K562 (cell line): ENCODE data around the gene SELENOI. TPM values are rescaled to one million over a fixed set of nuclear protein-coding genes. Genes with fewer than 3 reads are reported as not detected.

ENCODE experiments used
- CBX3 ChIP-seq, 2 experiments: IDR thresholded peaks; 1 replicate in 1 of 2; 2 replicates in 1 of 2; pipeline ENCODE4 v1.6.1; 2012; ENCODE audit warnings: inconsistent platforms in 2 of 2, low read length in 2 of 2, borderline replicate concordance in 1 of 2, control low read depth in 1 of 2
- CCNT2 ChIP-seq: IDR thresholded peaks from 2 replicates; pipeline ENCODE4 v1.6.1; 2011; ENCODE audit warnings: borderline replicate concordance, low read depth, mild to moderate bottlenecking, moderate library complexity, mixed read lengths, low read length; ENCODE audit not compliant: insufficient read length; ENCODE audit errors: extremely low read depth
- DACH1 ChIP-seq: fragments of 450-650 bp; IDR thresholded peaks from 2 replicates; pipeline ENCODE4 v1.6.1; 2018; ENCODE audit not compliant: partially characterized antibody
- ESRRB ChIP-seq: fragments of 250-450 bp; sonication (Bioruptor Pico); IDR thresholded peaks from 2 replicates; pipeline ENCODE4 v1.5.0; 2020; ENCODE audit warnings: mild to moderate bottlenecking, moderate library complexity, borderline replicate concordance
- ETS2 ChIP-seq: IDR thresholded peaks from 2 replicates; pipeline ENCODE4 v1.6.1; 2016; ENCODE audit warnings: borderline replicate concordance, missing genetic modification characterization, mild to moderate bottlenecking, moderate library complexity, missing compliant biosample characterization; ENCODE audit not compliant: poor library complexity, severe bottlenecking
- FOXK2 ChIP-seq, 2 experiments: fragments of 450-650 bp; IDR thresholded peaks in 1 of 2; conservative IDR thresholded peaks in 1 of 2; 2 replicates each; pipeline ENCODE4 v1.6.1; 2016; ENCODE audit warnings: low read depth in 2 of 2, mild to moderate bottlenecking in 1 of 2
- JUN ChIP-seq, 2 experiments: sonication (generic) in 1 of 2; formaldehyde crosslinking in 1 of 2; IDR thresholded peaks; 2 replicates each; pipeline versions ENCODE4 v1.6.1 to v1.8.0; 2012 to 2022; ENCODE audit warnings: borderline replicate concordance in 2 of 2, mild to moderate bottlenecking in 2 of 2, improper control_type of control experiment in 1 of 2, low read depth in 1 of 2, low read length in 1 of 2, missing genetic modification reagents in 1 of 2
- L3MBTL2 ChIP-seq: fragments of 450-650 bp; IDR thresholded peaks from 2 replicates; pipeline ENCODE4 v1.6.1; 2016; ENCODE audit warnings: mild to moderate bottlenecking, moderate library complexity
- MAZ ChIP-seq, 2 experiments: fragments of 450-650 bp in 1 of 2; sonication (generic) in 1 of 2; formaldehyde crosslinking; IDR thresholded peaks in 1 of 2; conservative IDR thresholded peaks in 1 of 2; 2 replicates each; pipeline versions ENCODE4 v1.4.0 to v1.5.0; 2020; ENCODE audit warnings: mild to moderate bottlenecking in 1 of 2, missing genetic modification reagents in 1 of 2
- NCOA1 ChIP-seq: fragments of 450-650 bp; IDR thresholded peaks from 2 replicates; pipeline ENCODE4 v1.6.1; 2016; ENCODE audit warnings: low read depth
- NUFIP1 ChIP-seq: fragments of 450-650 bp; IDR thresholded peaks from 2 replicates; pipeline ENCODE4 v1.6.1; 2018; ENCODE audit not compliant: partially characterized antibody
- POLR2AphosphoS5 ChIP-seq: IDR thresholded peaks from 2 replicates; pipeline ENCODE4 v1.6.1; 2011; ENCODE audit warnings: mild to moderate bottlenecking, low read depth, low read length, moderate library complexity; ENCODE audit not compliant: control insufficient read depth, insufficient read depth
- SMARCC2 ChIP-seq: fragments of 450-650 bp; IDR thresholded peaks from 2 replicates; pipeline ENCODE4 v1.6.1; 2017; ENCODE audit warnings: antibody characterized with exemption, moderate library complexity, mild to moderate bottlenecking, low read depth
- YY1 ChIP-seq, 3 experiments: IDR thresholded peaks; 2 replicates each; pipeline ENCODE4 v1.6.1; 2011; ENCODE audit warnings: low read length in 2 of 3, mild to moderate bottlenecking in 2 of 3, moderate library complexity in 2 of 3, borderline replicate concordance in 1 of 3, control low read depth in 1 of 3, low read depth in 1 of 3; ENCODE audit not compliant: insufficient read depth in 3 of 3, insufficient replicate concordance in 2 of 3, control insufficient read depth in 1 of 3, insufficient read length in 1 of 3; ENCODE audit errors: extremely low read depth in 1 of 3
- ZBTB7A ChIP-seq: IDR thresholded peaks from 2 replicates; pipeline ENCODE4 v1.6.1; 2011; ENCODE audit warnings: low read depth, mild to moderate bottlenecking, low read length, moderate library complexity, borderline replicate concordance; ENCODE audit not compliant: control insufficient read depth
- ZNF217 ChIP-seq: sonication (generic); formaldehyde crosslinking; IDR thresholded peaks from 2 replicates; pipeline ENCODE4 v1.8.0; 2022; ENCODE audit warnings: mild to moderate bottlenecking, missing genetic modification reagents
- ZNF41 ChIP-seq: fragments of 250-450 bp; sonication (Bioruptor Pico); conservative IDR thresholded peaks from 2 replicates; pipeline ENCODE4 v1.4.0; 2020; ENCODE audit warnings: mild to moderate bottlenecking
- polyA plus RNA-seq, 8 experiments: library from polyadenylated mRNA; depleted of rRNA in 4 of 8; stranded (reverse) in 5 of 8; unstranded in 3 of 8; fragments of >200 nt; fragmentation: Nextera tagmentation in 2 of 8; fragmentation: Illumina TruSeq in 1 of 8; extraction: Ambion mirVana in 2 of 8; extraction: Trizol in 1 of 8; gene quantifications; 2 replicates each; pipeline versions ENCODE4 v1.2.1 to v1.2.3, GENCODE V29; 2011 to 2014; ENCODE audit warnings: inconsistent platforms in 1 of 8, missing spikeins in 1 of 8
- total RNA-seq, 7 experiments: library from RNA; depleted of rRNA in 6 of 7; stranded (reverse); fragments of >200 nt in 6 of 7; fragmentation: Illumina TruSeq in 2 of 7; extraction: Trizol in 2 of 7; gene quantifications; 2 replicates each; pipeline versions ENCODE4 v1.2.1 to v1.2.3, GENCODE V29; 2011 to 2021; ENCODE audit warnings: low replicate concordance in 1 of 7
- TF ChIP-seq, protein P1 (sequence below), 2 experiments: fragments of 450-650 bp in 1 of 2; sonication (generic) in 1 of 2; formaldehyde crosslinking in 1 of 2; IDR thresholded peaks in 1 of 2; conservative IDR thresholded peaks in 1 of 2; 2 replicates each; pipeline versions ENCODE4 v1.6.1 to v1.8.1; 2016 to 2023; ENCODE audit warnings: mild to moderate bottlenecking in 2 of 2, moderate library complexity in 2 of 2, inconsistent platforms in 1 of 2, missing genetic modification reagents in 1 of 2
- TF ChIP-seq, protein P2 (sequence below): sonication (generic); formaldehyde crosslinking; IDR thresholded peaks from 2 replicates; pipeline ENCODE4 v1.8.1; 2023; ENCODE audit warnings: mild to moderate bottlenecking, missing genetic modification reagents
- TF ChIP-seq, protein P3 (sequence below): sonication (generic); formaldehyde crosslinking; IDR thresholded peaks from 2 replicates; pipeline ENCODE4 v1.8.0; 2022; ENCODE audit warnings: missing genetic modification reagents, mild to moderate bottlenecking, borderline replicate concordance

Gene SELENOI
- total and polyA plus RNA-seq, 9 of the 15 experiments (the other 6 are each of a cell fraction or from before 2014, with no cell fraction given), result 9.6 to 46.9 (median 24.4) TPM

DNA sequence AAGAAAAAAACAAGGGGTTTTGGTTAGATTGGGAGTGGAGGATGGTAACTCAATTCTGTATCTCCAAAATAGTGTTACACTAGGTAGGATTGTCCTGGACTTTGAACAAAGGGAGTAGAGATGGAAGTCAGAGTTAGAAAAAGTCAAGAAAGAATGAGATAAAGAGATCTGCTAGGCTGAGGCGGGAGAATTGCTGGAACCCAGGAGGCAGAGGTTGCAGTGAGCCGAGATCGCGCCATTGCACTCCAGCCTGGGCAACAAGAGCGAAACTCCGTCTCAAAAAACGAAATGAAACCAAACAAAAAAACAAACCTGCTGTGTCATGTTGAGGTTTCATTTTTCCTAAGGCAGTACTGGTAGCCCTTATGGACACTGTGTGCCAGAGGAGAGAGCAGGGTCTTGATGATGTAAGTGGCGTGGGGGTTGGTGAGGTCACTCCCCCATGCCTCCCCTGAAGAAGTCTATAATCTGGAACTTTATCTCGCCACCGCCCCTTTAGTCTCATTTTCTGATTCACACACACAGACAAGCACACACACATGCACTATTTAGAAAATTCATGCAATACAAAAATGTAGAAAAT lies 66.2 kb downstream of the SELENOI start (continued):
- TF ChIP-seq, protein P1, sequence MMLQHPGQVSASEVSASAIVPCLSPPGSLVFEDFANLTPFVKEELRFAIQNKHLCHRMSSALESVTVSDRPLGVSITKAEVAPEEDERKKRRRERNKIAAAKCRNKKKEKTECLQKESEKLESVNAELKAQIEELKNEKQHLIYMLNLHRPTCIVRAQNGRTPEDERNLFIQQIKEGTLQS (IDR thresholded peaks at IDR 0.05), result peak; percentile 99
- TF ChIP-seq, protein P1 (CRISPR knock-in tag; conservative IDR thresholded peaks at IDR 0.05), result peak; percentile 94
- TF ChIP-seq JUN (IDR thresholded peaks at IDR 0.05; ENCODE audit: borderline replicate concordance, low read depth, low read length), result peak; percentile 93
- TF ChIP-seq JUN (CRISPR knock-in tag; IDR thresholded peaks at IDR 0.05; ENCODE audit: borderline replicate concordance), result peak; percentile 65; the same call in 1 of the 2 replicates
- TF ChIP-seq POLR2AphosphoS5, result peak; percentile 51; the same call in 1 of the 2 replicates
- TF ChIP-seq, protein P2, sequence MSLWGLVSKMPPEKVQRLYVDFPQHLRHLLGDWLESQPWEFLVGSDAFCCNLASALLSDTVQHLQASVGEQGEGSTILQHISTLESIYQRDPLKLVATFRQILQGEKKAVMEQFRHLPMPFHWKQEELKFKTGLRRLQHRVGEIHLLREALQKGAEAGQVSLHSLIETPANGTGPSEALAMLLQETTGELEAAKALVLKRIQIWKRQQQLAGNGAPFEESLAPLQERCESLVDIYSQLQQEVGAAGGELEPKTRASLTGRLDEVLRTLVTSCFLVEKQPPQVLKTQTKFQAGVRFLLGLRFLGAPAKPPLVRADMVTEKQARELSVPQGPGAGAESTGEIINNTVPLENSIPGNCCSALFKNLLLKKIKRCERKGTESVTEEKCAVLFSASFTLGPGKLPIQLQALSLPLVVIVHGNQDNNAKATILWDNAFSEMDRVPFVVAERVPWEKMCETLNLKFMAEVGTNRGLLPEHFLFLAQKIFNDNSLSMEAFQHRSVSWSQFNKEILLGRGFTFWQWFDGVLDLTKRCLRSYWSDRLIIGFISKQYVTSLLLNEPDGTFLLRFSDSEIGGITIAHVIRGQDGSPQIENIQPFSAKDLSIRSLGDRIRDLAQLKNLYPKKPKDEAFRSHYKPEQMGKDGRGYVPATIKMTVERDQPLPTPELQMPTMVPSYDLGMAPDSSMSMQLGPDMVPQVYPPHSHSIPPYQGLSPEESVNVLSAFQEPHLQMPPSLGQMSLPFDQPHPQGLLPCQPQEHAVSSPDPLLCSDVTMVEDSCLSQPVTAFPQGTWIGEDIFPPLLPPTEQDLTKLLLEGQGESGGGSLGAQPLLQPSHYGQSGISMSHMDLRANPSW (CRISPR knock-in tag), result no peak
- TF ChIP-seq L3MBTL2, result peak; percentile 52; the same call in 1 of the 2 replicates
- peak; percentile 92 for TF ChIP-seq ZBTB7A
- TF ChIP-seq CCNT2, result peak; percentile 66
- TF ChIP-seq ESRRB (CRISPR knock-in tag), result no peak
- peak in 1 of 2 experiments; percentile 72; a peak in 2 of 4 replicates for TF ChIP-seq MAZ (CRISPR knock-in tag; conservative IDR thresholded peaks at IDR 0.05 in 1 of 2, IDR thresholded peaks at IDR 0.05 in 1 of 2)
- peak; percentile 77; the same call in 1 of the 2 replicates for TF ChIP-seq NCOA1
- TF ChIP-seq DACH1, result no peak
- TF ChIP-seq ZNF217 (CRISPR knock-in tag), result no peak
- no peak for TF ChIP-seq NUFIP1
- TF ChIP-seq ETS2 (tag), result no peak
- TF ChIP-seq, protein P3, sequence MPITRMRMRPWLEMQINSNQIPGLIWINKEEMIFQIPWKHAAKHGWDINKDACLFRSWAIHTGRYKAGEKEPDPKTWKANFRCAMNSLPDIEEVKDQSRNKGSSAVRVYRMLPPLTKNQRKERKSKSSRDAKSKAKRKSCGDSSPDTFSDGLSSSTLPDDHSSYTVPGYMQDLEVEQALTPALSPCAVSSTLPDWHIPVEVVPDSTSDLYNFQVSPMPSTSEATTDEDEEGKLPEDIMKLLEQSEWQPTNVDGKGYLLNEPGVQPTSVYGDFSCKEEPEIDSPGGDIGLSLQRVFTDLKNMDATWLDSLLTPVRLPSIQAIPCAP, result no peak
- peak; percentile 79; the same call in 1 of the 2 replicates for TF ChIP-seq SMARCC2
- peak; percentile 48 to 60; a peak in 2 of 4 replicates for TF ChIP-seq FOXK2 (conservative IDR thresholded peaks at IDR 0.05 in 1 of 2, IDR thresholded peaks at IDR 0.05 in 1 of 2; ENCODE audit: low read depth in 2 of 2)
- peak in 2 of 3 experiments; percentile 40 to 83 for TF ChIP-seq YY1 (IDR thresholded peaks at IDR 0.05; ENCODE audit: borderline replicate concordance in 1 of 3, control insufficient read depth in 1 of 3, extremely low read depth in 1 of 3, insufficient read depth in 3 of 3, insufficient read length in 1 of 3, insufficient replicate concordance in 2 of 3, low read depth in 1 of 3, low read length in 2 of 3)
- no peak for TF ChIP-seq ZNF41 (CRISPR knock-in tag)
- peak in 1 of 2 experiments; percentile 65; a peak in 1 of 3 replicates for TF ChIP-seq CBX3 (IDR thresholded peaks at IDR 0.05; ENCODE audit: borderline replicate concordance in 1 of 2, low read length in 2 of 2)
